Neural crest cell (in vitro differentiated cells): ENCODE results near the gene SAG. TPM values are rescaled to one million over a fixed set of nuclear protein-coding genes. Genes with fewer than 3 reads are reported as not detected.

Experiments
- DNase-seq: peaks from one replicate; pipeline ENCODE4 v3.0.0; 2021; ENCODE audit warnings: low read depth, mixed read lengths, low spot score
- H3K27ac Mint-ChIP-seq: one replicate; pipeline ENCODE4 v1.8.0; 2021; ENCODE audit warnings: mild to moderate bottlenecking, mixed read lengths; ENCODE audit not compliant: unreplicated experiment
- H3K27me3 Mint-ChIP-seq: 2 replicates; pipeline ENCODE4 v1.8.0; 2021; ENCODE audit warnings: low read depth, mild to moderate bottlenecking, mixed read lengths
- H3K36me3 Mint-ChIP-seq: 2 replicates; pipeline ENCODE4 v1.8.0; 2021; ENCODE audit warnings: low read depth, mild to moderate bottlenecking, mixed read lengths
- H3K4me1 Mint-ChIP-seq: 2 replicates; pipeline ENCODE4 v1.8.0; 2021; ENCODE audit warnings: mixed read lengths
- H3K4me3 Mint-ChIP-seq: one replicate; pipeline ENCODE4 v1.8.0; 2021; ENCODE audit warnings: mild to moderate bottlenecking, mixed read lengths
- H3K9me3 Mint-ChIP-seq: 2 replicates; pipeline ENCODE4 v1.8.0; 2021; ENCODE audit warnings: mixed read lengths
- total RNA-seq: library from RNA; stranded (reverse); gene quantifications from 2 replicates; pipeline ENCODE4 v1.2.1, GENCODE V29; 2021
- TF ChIP-seq, protein P1 (sequence below): fragments of 200-600 bp; sonication (generic); conservative IDR thresholded peaks from 2 replicates; pipeline ENCODE4 v1.5.0; 2021; ENCODE audit warnings: antibody characterized with exemption, mild to moderate bottlenecking

The SAG gene
- total RNA-seq, 1 donor from 2014 or later, result not detected

- Mint-ChIP-seq H3K9me3 (no peaks in the 10 kb centered on the region), H3K36me3 (peaks cover 3% of the 10 kb centered on the region), H3K27ac (no peak overlapping the region), H3K4me3 (no peak overlapping the region), H3K27me3 (no peaks in the 10 kb centered on the region), H3K4me1 (peaks cover 20% of the 10 kb centered on the region)
- TF ChIP-seq, protein P1, sequence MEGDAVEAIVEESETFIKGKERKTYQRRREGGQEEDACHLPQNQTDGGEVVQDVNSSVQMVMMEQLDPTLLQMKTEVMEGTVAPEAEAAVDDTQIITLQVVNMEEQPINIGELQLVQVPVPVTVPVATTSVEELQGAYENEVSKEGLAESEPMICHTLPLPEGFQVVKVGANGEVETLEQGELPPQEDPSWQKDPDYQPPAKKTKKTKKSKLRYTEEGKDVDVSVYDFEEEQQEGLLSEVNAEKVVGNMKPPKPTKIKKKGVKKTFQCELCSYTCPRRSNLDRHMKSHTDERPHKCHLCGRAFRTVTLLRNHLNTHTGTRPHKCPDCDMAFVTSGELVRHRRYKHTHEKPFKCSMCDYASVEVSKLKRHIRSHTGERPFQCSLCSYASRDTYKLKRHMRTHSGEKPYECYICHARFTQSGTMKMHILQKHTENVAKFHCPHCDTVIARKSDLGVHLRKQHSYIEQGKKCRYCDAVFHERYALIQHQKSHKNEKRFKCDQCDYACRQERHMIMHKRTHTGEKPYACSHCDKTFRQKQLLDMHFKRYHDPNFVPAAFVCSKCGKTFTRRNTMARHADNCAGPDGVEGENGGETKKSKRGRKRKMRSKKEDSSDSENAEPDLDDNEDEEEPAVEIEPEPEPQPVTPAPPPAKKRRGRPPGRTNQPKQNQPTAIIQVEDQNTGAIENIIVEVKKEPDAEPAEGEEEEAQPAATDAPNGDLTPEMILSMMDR, result no peak
- DNase-seq, result no peak
These were observed 71.8 kb downstream of the SAG start for GRCh38 chr2:233379441-233379840.

DNA sequence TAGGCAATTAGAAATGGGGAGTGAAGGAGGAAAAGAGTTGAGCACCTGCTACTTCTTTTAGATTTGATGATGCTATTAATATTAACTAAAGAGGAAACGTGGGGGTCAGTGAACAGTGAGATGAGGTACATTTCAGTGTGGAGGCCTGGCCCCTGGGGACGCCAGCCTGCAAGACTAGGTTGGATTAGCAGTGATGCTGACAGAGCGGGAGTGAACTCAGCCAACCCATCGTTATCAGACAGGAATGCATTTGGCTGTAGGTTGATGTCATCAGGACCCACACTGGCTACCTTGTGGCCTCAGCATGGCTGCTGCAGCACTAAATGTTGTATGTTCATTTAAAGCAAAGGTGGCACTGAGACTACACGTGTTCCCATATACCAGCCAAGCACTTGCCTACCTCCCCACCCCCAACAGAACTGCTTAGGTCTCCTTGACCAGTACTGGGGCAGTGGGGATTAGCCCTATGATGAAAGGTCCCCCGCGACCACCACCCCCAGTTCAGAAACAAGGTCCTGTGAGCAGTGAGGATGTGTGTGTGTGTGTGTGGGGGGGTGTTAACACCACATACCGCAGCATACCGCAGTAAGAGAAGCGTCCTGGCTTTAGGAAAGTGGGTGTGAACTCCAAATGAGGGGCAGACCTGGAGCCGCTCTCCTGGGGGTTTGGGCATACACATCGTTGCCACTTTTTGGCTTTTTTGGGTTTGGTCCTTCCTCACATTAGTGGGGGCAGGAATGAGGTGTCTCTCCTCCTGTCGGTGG is 72.7 kb downstream of the SAG start:
- Mint-ChIP-seq H3K4me3 (no peak overlapping the region), H3K36me3 (peaks cover 3% of the 10 kb centered on the region), H3K27me3 (no peaks in the 10 kb centered on the region), H3K4me1 (peaks cover 26% of the 10 kb centered on the region), H3K27ac (no peak overlapping the region), H3K9me3 (no peaks in the 10 kb centered on the region)
- DNase-seq, result no peak
- TF ChIP-seq, protein P1, result no peak

- Mint-ChIP-seq H3K27me3 (no peaks in the 10 kb centered on the region), H3K9me3 (no peaks in the 10 kb centered on the region)
These were observed 73.5 kb downstream of the SAG start for GRCh38 chr2:233380995-233381637.

GRCh38 chr2:233381638-233381995 is 74.0 kb downstream of the SAG start:
- H3K9me3 Mint-ChIP-seq, result no peaks in the 10 kb centered on the region
- H3K27me3 Mint-ChIP-seq, result no peaks in the 10 kb centered on the region
- TF ChIP-seq, protein P1, result no peak
- H3K4me1 Mint-ChIP-seq, result peaks cover 33% of the 10 kb centered on the region
- H3K36me3 Mint-ChIP-seq, result peaks cover 6% of the 10 kb centered on the region
- H3K27ac Mint-ChIP-seq, result no peak overlapping the region
- no peak for DNase-seq
- no peak overlapping the region for H3K4me3 Mint-ChIP-seq

More at GRCh38 chr2:233380995-233381637, 73.5 kb downstream of the SAG start:
- Mint-ChIP-seq H3K4me3 (no peak overlapping the region), H3K27ac (no peak overlapping the region), H3K36me3 (peaks cover 6% of the 10 kb centered on the region), H3K4me1 (peaks cover 28% of the 10 kb centered on the region)
- DNase-seq, result no peak
- TF ChIP-seq, protein P1, result no peak

DNA sequence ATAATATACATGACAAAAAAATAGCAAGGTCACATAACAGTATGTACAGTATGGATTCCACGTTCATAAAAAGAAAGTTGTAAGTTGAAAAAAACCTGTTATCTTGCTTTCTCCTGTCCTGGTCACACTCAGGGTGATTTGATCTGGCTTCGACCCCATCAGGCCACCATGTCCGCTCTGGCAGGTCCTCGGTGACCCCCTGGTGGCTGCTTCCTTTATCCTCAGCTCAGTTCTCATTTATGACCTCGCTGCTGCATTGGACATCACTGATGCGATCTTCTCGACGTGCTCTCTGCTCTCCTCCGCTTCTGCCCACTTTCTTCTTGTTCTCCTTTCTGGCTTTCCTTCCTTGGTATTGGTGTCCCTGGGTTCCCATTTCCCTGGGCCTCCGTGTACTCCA is 76.4 kb downstream of the SAG start:
- Mint-ChIP-seq H3K27ac (peak overlapping the region; percentile 54), H3K4me1 (peaks cover 40% of the 10 kb centered on the region), H3K4me3 (no peak overlapping the region), H3K9me3 (no peaks in the 10 kb centered on the region), H3K36me3 (peaks cover 3% of the 10 kb centered on the region), H3K27me3 (no peaks in the 10 kb centered on the region)
- no peak for DNase-seq
- TF ChIP-seq, protein P1, result no peak
